ENCODE data around the gene CD1D.

DNA sequence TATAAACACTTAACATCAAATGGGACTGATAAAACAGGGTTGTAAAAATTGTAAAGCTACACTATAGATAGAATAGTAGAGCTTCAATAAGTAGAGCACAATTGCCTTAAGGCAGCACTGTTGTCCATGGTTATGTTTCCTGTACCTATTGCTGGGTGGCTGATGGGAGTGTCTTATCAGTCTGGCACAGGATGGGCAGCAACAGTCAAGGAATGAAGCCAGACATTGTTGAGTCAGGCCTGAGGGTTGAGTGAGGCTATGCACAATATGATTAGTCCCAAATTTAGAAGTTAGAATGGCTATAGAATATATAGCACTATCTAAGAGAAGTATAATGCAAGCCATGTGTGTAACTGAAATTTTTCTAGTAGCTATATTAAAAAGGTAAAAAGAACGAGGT, 25.0 kb upstream of the CD1D start:
- TF ChIP-seq, protein P1, sequence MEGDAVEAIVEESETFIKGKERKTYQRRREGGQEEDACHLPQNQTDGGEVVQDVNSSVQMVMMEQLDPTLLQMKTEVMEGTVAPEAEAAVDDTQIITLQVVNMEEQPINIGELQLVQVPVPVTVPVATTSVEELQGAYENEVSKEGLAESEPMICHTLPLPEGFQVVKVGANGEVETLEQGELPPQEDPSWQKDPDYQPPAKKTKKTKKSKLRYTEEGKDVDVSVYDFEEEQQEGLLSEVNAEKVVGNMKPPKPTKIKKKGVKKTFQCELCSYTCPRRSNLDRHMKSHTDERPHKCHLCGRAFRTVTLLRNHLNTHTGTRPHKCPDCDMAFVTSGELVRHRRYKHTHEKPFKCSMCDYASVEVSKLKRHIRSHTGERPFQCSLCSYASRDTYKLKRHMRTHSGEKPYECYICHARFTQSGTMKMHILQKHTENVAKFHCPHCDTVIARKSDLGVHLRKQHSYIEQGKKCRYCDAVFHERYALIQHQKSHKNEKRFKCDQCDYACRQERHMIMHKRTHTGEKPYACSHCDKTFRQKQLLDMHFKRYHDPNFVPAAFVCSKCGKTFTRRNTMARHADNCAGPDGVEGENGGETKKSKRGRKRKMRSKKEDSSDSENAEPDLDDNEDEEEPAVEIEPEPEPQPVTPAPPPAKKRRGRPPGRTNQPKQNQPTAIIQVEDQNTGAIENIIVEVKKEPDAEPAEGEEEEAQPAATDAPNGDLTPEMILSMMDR (IDR thresholded peaks at IDR 0.05; ENCODE audit: low read depth, low read length), result no peak
- no peak for TF ChIP-seq EZH2phosphoT487 (IDR thresholded peaks at IDR 0.05; ENCODE audit: low read depth)
